ENCODE measurements around the gene AFF3. TPM values are rescaled to one million over a fixed set of nuclear protein-coding genes. Genes with fewer than 3 reads are reported as not detected.

AFF3 gene
- total RNA-seq, 1 experiment from 2014 or later, result not detected

GRCh38 chr2:100006516-100006915 lies 135.9 kb downstream of the AFF3 start:
- Histone ChIP-seq H3K4me1 (ENCODE audit: insufficient read depth, low read length, poor library complexity, severe bottlenecking) (no peaks in the 10 kb centered on the region), H3K9me3 (ENCODE audit: low read depth, low read length, poor library complexity, severe bottlenecking) (no peaks in the 10 kb centered on the region), H3K4me3 (ENCODE audit: low read depth, low read length, poor library complexity, severe bottlenecking) (no peak overlapping the region), H3K36me3 (ENCODE audit: insufficient read depth, low read length, poor library complexity, severe bottlenecking) (no peaks in the 10 kb centered on the region), H3K27ac (ENCODE audit: low read depth, low read length, poor library complexity, severe bottlenecking) (no peak overlapping the region), H3K27me3 (replicated peaks; ENCODE audit: insufficient read depth, low read depth, low read length, poor library complexity) (peaks cover 66% of the 10 kb centered on the region)
- intact Hi-C loops (cut with micrococcal nuclease; ENCODE audit: unreplicated experiment), result no loop called here
- BruUV-seq (replicated peaks), result no TSS peak
- ChIA-PET POLR2A (ENCODE audit: low non-redundant PET) (no interaction called here), CTCF (no interaction called here)
- TF ChIP-seq CTCF (conservative IDR thresholded peaks at IDR 0.05; ENCODE audit: low read depth, low read length) (no peak), EZH2 (IDR thresholded peaks at IDR 0.05; ENCODE audit: borderline replicate concordance, low read depth, low read length, poor library complexity, severe bottlenecking) (no peak)
- no peak for DNase-seq (ENCODE audit: low spot score)

GRCh38 chr2:100004959-100005387 lies 137.4 kb downstream of the AFF3 start:
- Histone ChIP-seq H3K36me3 (ENCODE audit: insufficient read depth, low read length, poor library complexity, severe bottlenecking) (no peaks in the 10 kb centered on the region), H3K9me3 (ENCODE audit: low read depth, low read length, poor library complexity, severe bottlenecking) (no peaks in the 10 kb centered on the region), H3K27me3 (replicated peaks; ENCODE audit: insufficient read depth, low read depth, low read length, poor library complexity) (peaks cover 76% of the 10 kb centered on the region), H3K4me1 (ENCODE audit: insufficient read depth, low read length, poor library complexity, severe bottlenecking) (no peaks in the 10 kb centered on the region), H3K4me3 (ENCODE audit: low read depth, low read length, poor library complexity, severe bottlenecking) (no peak overlapping the region), H3K27ac (ENCODE audit: low read depth, low read length, poor library complexity, severe bottlenecking) (no peak overlapping the region)
- DNase-seq (ENCODE audit: low spot score), result no peak
- BruUV-seq (replicated peaks), result no TSS peak
- no peak for TF ChIP-seq CTCF (conservative IDR thresholded peaks at IDR 0.05; ENCODE audit: low read depth, low read length)
- TF ChIP-seq EZH2 (IDR thresholded peaks at IDR 0.05; ENCODE audit: borderline replicate concordance, low read depth, low read length, poor library complexity, severe bottlenecking), result no peak
- ChIA-PET POLR2A (ENCODE audit: low non-redundant PET) (no interaction called here), CTCF (no interaction called here)
- intact Hi-C loops (cut with micrococcal nuclease; ENCODE audit: unreplicated experiment), result no loop called here

- TF ChIP-seq EZH2 (IDR thresholded peaks at IDR 0.05; ENCODE audit: borderline replicate concordance, low read depth, low read length, poor library complexity, severe bottlenecking), result no peak
- TF ChIP-seq CTCF (conservative IDR thresholded peaks at IDR 0.05; ENCODE audit: low read depth, low read length), result no peak
- ChIA-PET CTCF (no interaction called here), POLR2A (ENCODE audit: low non-redundant PET) (no interaction called here)
- DNase-seq (ENCODE audit: low spot score), result no peak
- no peak overlapping the region for H3K27ac ChIP-seq (ENCODE audit: low read depth, low read length, poor library complexity, severe bottlenecking)
- H3K4me1 ChIP-seq (ENCODE audit: insufficient read depth, low read length, poor library complexity, severe bottlenecking), result no peaks in the 10 kb centered on the region
- intact Hi-C loops (cut with micrococcal nuclease; ENCODE audit: unreplicated experiment), result no loop called here
- H3K27me3 ChIP-seq (replicated peaks; ENCODE audit: insufficient read depth, low read depth, low read length, poor library complexity), result peaks cover 79% of the 10 kb centered on the region
- H3K9me3 ChIP-seq (ENCODE audit: low read depth, low read length, poor library complexity, severe bottlenecking), result no peaks in the 10 kb centered on the region
- H3K4me3 ChIP-seq (ENCODE audit: low read depth, low read length, poor library complexity, severe bottlenecking), result no peak overlapping the region
- no TSS peak for BruUV-seq (replicated peaks)
- no peaks in the 10 kb centered on the region for H3K36me3 ChIP-seq (ENCODE audit: insufficient read depth, low read length, poor library complexity, severe bottlenecking)
Observed at GRCh38 chr2:100004348-100004884, 138.0 kb downstream of the AFF3 start.

Measured in A673 (cell line).